Skeletal muscle tissue (tissue), 4 donors: ENCODE data around the gene NPAS1. TPM values are rescaled to one million over a fixed set of nuclear protein-coding genes. Genes with fewer than 3 reads are reported as not detected.
"Not testable (repeated sequence)": the region's sequence is repeated elsewhere in the genome, so short reads cannot be mapped to it uniquely, and the experiment has no call there.

ENCODE experiments used
- H3K27ac ChIP-seq: one replicate; pipeline ENCODE4 v1.7.0; 2013; ENCODE audit warnings: mild to moderate bottlenecking, low read depth, low read length, inconsistent platforms
- H3K27me3 ChIP-seq, 3 donors: one replicate each; pipeline ENCODE4 v1.7.0; 2013; ENCODE audit warnings: low read length in 3 of 3; ENCODE audit not compliant: control insufficient read depth in 3 of 3, insufficient read depth in 3 of 3
- H3K36me3 ChIP-seq, 3 donors: one replicate each; pipeline ENCODE4 v1.7.0; 2013; ENCODE audit warnings: low read length in 3 of 3; ENCODE audit not compliant: control insufficient read depth in 3 of 3, insufficient read depth in 3 of 3
- H3K4me1 ChIP-seq, 3 donors: one replicate each; pipeline ENCODE4 v1.7.0; 2013; ENCODE audit warnings: low read length in 3 of 3, mild to moderate bottlenecking in 3 of 3; ENCODE audit not compliant: control insufficient read depth in 3 of 3, insufficient read depth in 3 of 3
- H3K4me3 ChIP-seq, 3 donors: one replicate each; pipeline ENCODE4 v1.7.0; 2013; ENCODE audit warnings: low read length in 3 of 3
- H3K9ac ChIP-seq, 3 donors: one replicate each; pipeline ENCODE4 v1.7.0; 2013; ENCODE audit warnings: low read length in 3 of 3, mild to moderate bottlenecking in 3 of 3, moderate library complexity in 2 of 3, low read depth in 1 of 3
- H3K9me3 ChIP-seq, 3 donors: one replicate each; pipeline ENCODE4 v1.7.0; 2013; ENCODE audit warnings: low read length in 3 of 3; ENCODE audit not compliant: control insufficient read depth in 3 of 3
- total RNA-seq: library from RNA; depleted of rRNA; stranded (reverse); fragments of >200 nt; gene quantifications from one replicate; pipeline ENCODE4 v1.2.3, GENCODE V29; 2014
- donor health status: Osteomylitis.

The NPAS1 gene
- total RNA-seq, 1 donor from 2014 or later = 1.0 TPM

DNA sequence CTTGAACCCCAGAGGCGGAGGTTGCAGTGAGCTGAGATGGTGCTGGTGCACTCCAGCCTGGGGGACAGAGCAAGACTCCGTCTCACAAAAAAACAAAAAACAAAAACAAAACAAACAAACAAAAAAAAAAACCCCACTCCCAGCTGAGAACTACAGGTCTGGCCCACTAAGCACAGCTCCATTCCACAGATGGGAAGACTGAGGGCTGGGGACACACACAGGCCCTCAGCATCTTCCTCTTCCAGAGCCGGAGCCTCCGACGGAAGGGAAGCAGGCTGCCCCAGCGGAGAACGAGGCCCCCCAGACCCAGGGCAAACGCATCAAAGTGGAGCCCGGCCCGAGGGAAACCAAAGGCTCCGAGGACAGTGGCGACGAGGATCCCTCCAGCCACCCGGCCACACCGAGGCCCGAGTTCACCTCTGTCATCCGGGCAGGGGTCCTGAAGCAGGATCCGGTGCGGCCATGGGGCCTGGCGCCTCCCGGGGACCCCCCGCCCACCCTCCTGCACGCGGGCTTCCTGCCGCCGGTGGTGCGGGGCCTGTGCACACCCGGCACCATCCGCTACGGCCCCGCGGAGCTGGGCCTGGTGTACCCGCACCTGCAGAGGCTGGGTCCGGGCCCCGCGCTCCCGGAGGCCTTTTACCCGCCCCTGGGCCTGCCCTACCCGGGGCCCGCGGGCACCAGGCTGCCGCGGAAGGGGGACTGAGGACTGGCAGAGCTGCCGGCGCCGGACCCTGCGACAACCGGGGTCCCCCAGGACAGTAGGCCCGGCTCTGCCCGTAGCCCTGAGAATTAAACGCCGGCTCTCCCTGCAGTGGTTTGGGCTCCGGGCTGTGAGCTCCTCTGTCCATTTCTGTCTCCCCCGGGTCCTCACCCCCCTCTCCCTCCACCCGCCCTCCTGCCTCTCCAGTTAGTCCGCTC is 25.6 kb downstream of the NPAS1 start:
- peaks cover 5 to 7% (median 6%) of the 10 kb centered on the region in 3 donors for H3K4me1 ChIP-seq
- H3K9me3 ChIP-seq = no peaks in the 10 kb centered on the region
- H3K36me3 ChIP-seq = no peaks in the 10 kb centered on the region
- H3K4me3 ChIP-seq = no peak overlapping the region
- no peaks in the 10 kb centered on the region for H3K27me3 ChIP-seq
- no peak overlapping the region for H3K9ac ChIP-seq
- H3K27ac ChIP-seq = no peak overlapping the region

DNA sequence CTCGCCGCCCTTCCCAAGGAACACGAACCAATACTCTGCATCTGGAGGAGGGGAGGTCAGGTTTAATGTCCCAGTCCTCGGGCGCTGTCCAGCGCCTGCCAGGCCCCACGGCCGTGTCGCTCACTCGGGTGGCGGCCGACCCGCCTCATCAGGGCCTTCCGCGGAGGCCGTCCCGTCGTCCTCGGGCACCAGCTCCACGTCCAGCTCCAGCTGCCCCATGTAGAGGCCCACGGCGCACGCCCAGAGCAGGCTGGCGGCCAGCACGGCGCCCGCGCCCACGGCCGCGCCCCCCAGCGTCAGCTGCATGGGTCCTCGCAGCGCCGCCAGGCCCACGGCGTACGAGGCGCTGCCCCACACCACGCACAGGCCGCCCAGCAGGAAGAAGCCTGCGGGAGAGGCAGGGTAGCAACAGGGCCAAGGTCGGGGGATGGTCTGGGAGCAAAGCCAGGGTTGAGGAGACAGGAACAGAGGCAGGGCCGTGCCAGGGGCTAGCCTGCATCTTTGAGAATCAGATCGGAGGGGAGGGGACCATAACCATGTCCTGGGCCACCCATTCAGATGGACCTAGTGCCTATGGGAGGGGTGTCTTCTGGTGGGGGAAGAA is 26.3 kb downstream of the NPAS1 start:
- peaks cover 5 to 7% (median 6%) of the 10 kb centered on the region in 3 donors for H3K4me1 ChIP-seq

DNA sequence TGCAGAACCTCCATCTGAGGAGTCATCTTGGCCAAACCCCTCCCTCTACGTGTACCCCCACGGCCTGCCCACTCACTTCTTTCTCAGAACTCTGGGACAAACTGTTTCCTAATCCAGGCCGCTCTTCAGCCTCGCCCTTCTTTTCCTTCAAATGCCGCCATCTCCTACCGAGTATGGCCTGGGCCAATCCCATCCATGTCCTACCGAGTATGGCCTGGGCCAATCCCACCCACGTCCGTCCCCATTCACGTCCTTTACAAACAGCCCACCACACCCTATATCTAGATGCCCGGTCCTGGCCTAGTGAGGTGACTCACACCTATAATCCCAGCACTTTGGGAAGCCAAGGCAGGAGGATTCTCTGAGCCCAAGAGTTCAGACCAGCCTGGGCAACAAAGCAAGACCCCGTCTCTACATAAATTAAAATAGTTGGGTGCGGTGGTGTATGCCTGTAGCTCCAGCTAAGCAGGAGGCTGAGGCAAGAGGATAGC is 27.7 kb downstream of the NPAS1 start:
- no peaks in the 10 kb centered on the region for H3K36me3 ChIP-seq
- no peak overlapping the region for H3K9ac ChIP-seq
- H3K27ac ChIP-seq = no peak overlapping the region
- no peaks in the 10 kb centered on the region for H3K27me3 ChIP-seq
- peaks cover 5 to 7% (median 6%) of the 10 kb centered on the region in 3 donors for H3K4me1 ChIP-seq
- H3K4me3 ChIP-seq = peak overlapping the region; percentile 72 to 84 (median 76)
- H3K9me3 ChIP-seq = no peaks in the 10 kb centered on the region

More for the DNA sequence above, 26.3 kb downstream of the NPAS1 start:
- H3K9me3 ChIP-seq = no peaks in the 10 kb centered on the region
- no peaks in the 10 kb centered on the region for H3K27me3 ChIP-seq
- no peak overlapping the region for H3K9ac ChIP-seq
- H3K36me3 ChIP-seq = no peaks in the 10 kb centered on the region
- no peak overlapping the region for H3K27ac ChIP-seq
- H3K4me3 ChIP-seq = no peak overlapping the region

DNA sequence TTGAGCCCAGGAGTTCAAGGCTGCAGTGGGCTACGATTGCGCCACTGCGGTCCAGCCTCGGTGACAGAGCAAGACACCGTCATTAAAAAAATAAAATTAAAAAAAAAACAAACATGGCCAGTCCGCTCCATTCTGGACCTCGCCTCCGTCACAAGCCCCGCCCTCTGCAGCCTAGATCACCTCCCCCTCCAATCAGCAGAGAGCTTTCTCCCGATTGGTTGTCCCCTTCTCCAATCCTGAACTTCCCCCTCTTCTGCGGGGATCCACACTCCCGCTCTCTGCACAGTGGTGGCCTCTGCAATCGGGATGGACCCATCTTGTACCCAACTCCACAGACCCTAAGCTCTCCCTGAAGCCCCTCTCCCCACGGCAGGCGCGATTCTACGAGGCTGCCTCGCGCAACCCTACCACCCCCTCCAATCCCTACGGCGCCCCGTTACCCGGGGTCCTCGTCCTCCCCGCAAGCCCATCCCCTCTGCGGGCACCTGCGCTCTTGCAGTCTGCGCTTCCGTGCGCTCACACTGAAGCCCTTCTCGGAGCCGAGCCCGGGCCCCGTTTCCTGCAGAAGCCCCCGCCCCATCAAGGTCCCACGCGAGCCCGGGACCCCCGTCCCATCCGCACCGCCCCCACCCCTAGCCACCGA is 28.2 kb downstream of the NPAS1 start:
- H3K9me3 ChIP-seq = no peaks in the 10 kb centered on the region
- peak overlapping the region; percentile 59 for H3K27ac ChIP-seq
- peaks cover 5 to 7% (median 6%) of the 10 kb centered on the region in 3 donors for H3K4me1 ChIP-seq
- H3K4me3 ChIP-seq = peak overlapping the region; percentile 72 to 84 (median 76)
- no peaks in the 10 kb centered on the region for H3K36me3 ChIP-seq
- H3K27me3 ChIP-seq = no peaks in the 10 kb centered on the region
- peak overlapping the region; percentile 46 to 81 (median 61) for H3K9ac ChIP-seq

DNA sequence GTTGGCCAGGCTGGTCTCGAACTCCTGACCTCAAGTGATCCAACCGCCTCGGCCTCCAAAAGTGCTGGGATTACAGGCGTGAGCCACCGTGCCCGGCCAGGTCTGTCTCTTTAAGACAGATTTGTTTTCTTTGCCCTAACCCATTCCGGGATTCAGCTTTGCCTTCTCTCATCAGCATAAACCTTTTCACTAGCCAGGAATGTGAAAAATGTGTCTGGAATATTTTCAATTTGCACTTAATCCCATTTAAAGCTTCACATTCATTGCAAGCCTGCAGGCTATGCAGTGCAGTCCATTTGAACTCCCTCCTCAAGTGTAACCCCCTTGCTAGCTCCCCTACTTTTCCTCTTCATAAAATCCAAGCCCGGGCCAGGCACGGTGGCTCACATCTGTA is 29.7 kb downstream of the NPAS1 start:
- no peaks in the 10 kb centered on the region for H3K9me3 ChIP-seq
- no peaks in the 10 kb centered on the region for H3K27me3 ChIP-seq
- no peak overlapping the region for H3K27ac ChIP-seq
- H3K9ac ChIP-seq = no peak overlapping the region
- no peak overlapping the region for H3K4me3 ChIP-seq
- no peaks in the 10 kb centered on the region for H3K36me3 ChIP-seq
- peaks cover 5 to 7% (median 6%) of the 10 kb centered on the region in 3 donors for H3K4me1 ChIP-seq

DNA sequence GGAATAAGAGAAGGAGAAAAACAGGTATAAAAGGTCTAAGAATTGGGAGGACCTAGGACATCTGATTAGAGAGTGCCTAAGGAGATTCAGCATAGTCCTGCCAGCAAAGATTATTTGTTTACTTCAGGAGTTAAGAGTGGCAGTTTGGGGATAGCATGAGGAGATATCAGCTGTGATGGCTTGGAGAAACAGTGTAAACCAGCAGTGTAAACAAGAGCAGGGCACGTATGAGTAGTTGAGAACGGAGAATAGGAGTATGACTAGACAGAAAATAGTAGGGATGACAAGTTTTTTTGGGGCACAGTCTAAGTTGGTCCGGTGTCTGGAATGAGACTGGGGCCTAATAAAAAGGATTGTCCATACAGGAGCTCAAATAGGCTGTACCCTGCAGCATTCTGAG is 30.9 kb downstream of the NPAS1 start:
- not testable (repeated sequence) for H3K9ac ChIP-seq, H3K4me1 ChIP-seq, H3K4me3 ChIP-seq, H3K27ac ChIP-seq, H3K9me3 ChIP-seq, H3K27me3 ChIP-seq, H3K36me3 ChIP-seq

DNA sequence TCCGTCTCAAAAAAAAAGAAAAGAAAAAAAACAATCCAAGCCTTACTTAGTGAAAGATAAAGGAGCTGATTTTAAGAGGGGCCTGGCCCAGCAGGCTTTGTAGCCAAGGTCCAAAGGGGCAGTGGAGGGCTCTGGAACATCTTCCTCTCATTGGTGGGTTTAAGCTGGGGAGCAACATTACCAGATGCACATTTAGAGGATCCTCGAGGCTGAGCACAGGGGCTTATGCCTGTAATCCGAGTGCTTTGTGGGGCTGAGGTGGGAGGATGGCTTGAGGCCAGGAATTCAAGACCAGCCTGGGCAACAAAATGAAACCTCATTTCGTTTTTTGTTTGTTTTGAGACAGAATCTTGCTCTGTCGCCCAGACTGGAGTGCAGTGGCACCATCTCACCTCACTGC is 36.8 kb downstream of the NPAS1 start:
- H3K4me3 ChIP-seq = no peak overlapping the region
- no peaks in the 10 kb centered on the region for H3K36me3 ChIP-seq
- no peak overlapping the region for H3K27ac ChIP-seq
- no peaks in the 10 kb centered on the region for H3K9me3 ChIP-seq
- H3K4me1 ChIP-seq = no peaks in the 10 kb centered on the region
- no peak overlapping the region for H3K9ac ChIP-seq
- no peaks in the 10 kb centered on the region for H3K27me3 ChIP-seq

DNA sequence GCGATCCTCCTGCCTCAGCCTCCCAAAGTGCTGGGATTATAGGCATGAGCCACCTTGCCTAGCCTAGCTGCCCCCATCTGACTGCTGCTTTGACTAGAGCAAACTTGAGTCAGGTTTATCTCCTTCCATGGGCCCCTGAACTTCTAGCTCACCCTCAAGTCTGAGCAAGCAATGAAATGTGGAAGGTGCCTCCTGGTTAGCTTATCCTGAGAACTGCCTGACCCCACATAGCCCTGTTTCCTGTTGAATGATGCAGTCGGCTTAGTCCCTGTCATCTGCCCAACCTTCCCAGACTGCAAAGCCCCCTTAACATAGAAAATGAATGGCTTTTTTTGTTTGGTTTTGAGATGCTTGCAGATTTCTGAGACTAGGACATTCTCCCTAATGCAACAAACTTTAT is 37.7 kb downstream of the NPAS1 start:
- Histone ChIP-seq H3K27ac (no peak overlapping the region), H3K27me3 (no peaks in the 10 kb centered on the region), H3K36me3 (no peaks in the 10 kb centered on the region), H3K4me1 (no peaks in the 10 kb centered on the region), H3K4me3 (no peak overlapping the region), H3K9me3 (no peaks in the 10 kb centered on the region), H3K9ac (no peak overlapping the region)

DNA sequence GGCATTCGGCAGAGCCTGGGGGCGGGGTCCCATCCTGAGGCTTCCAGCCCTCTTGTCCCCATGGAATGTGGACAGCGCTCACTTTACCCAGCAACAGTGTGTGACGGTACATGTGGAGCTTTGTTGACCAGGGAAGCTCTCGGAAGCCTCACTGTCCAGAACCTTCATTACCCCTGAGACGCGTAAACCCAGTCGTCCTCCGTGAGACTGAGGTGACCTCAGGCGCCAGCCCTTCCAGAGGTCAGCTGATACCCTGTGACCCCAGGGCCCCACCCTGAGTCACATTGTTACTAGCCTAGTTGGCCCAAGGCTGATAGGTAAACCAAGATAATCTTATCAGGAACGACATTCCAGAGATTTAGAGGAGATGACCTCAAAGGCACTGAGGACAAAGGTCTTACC is 39.0 kb downstream of the NPAS1 start:
- no peak overlapping the region for H3K4me3 ChIP-seq
- no peaks in the 10 kb centered on the region for H3K36me3 ChIP-seq
- peaks cover 0 to 1% (median under 1%) of the 10 kb centered on the region in 3 donors for H3K4me1 ChIP-seq
- H3K9me3 ChIP-seq = no peaks in the 10 kb centered on the region
- H3K9ac ChIP-seq = no peak overlapping the region
- H3K27me3 ChIP-seq = no peaks in the 10 kb centered on the region
- no peak overlapping the region for H3K27ac ChIP-seq
